Sigmoid colon (tissue), 7 donors: ENCODE results near the gene BPTF. TPM values are rescaled to one million over a fixed set of nuclear protein-coding genes. Genes with fewer than 3 reads are reported as not detected.

ENCODE experiments used
- DNase-seq: peaks from one replicate; pipeline ENCODE4 v3.0.0-alpha.2; 2019
- H3K27ac ChIP-seq, 4 donors: fragments of 200-600 bp; sonication (generic); one replicate each; pipeline ENCODE4 v1.5.1; 2016 to 2019; ENCODE audit warnings: mild to moderate bottlenecking in 1 of 4
- H3K27me3 ChIP-seq, 3 donors: fragments of 200-600 bp; sonication (generic); one replicate each; pipeline ENCODE4 v1.5.1; 2019; ENCODE audit warnings: mild to moderate bottlenecking in 1 of 3
- H3K36me3 ChIP-seq, 4 donors: fragments of 200-600 bp; sonication (generic); one replicate each; pipeline ENCODE4 v1.5.1; 2016 to 2019
- H3K4me1 ChIP-seq, 4 donors: fragments of 200-600 bp; sonication (generic); one replicate each; pipeline ENCODE4 v1.5.1; 2017 to 2019
- H3K4me3 ChIP-seq, 4 donors: fragments of 200-600 bp; sonication (generic); one replicate each; pipeline ENCODE4 v1.5.1; 2017 to 2019; ENCODE audit warnings: mild to moderate bottlenecking in 2 of 4, moderate library complexity in 1 of 4
- H3K9me3 ChIP-seq, 4 donors: fragments of 200-600 bp in 3 of 4; sonication (generic) in 3 of 4; one replicate each; pipeline versions ENCODE4 v1.5.1 to v1.6.1; 2013 to 2019
- EP300 ChIP-seq, 4 donors: sonication (generic); formaldehyde crosslinking; IDR thresholded peaks; one replicate each; pipeline ENCODE4 v1.6.1; 2017; ENCODE audit warnings: antibody characterized with exemption in 4 of 4
- POLR2A ChIP-seq, 2 donors: fragments of 450-650 bp; IDR thresholded peaks; one replicate each; pipeline ENCODE4 v1.6.1; 2016; ENCODE audit warnings: antibody characterized with exemption in 2 of 2, mild to moderate bottlenecking in 2 of 2, moderate library complexity in 2 of 2
- POLR2AphosphoS5 ChIP-seq, 4 donors: sonication (generic); formaldehyde crosslinking; IDR thresholded peaks; one replicate each; pipeline ENCODE4 v1.6.1; 2017; ENCODE audit warnings: antibody characterized with exemption in 4 of 4
- WGBS, 2 donors: extraction: QIAGEN DNeasy Blood & Tissue Kit; methylation state at CpG; one replicate each; pipeline ENCODE4 v1.1.7; 2013; 5-methylcytosine and 5-hydroxymethylcytosine counted together
- intact Hi-C: fragments of 100-400 bp; cut with DNase I; formaldehyde crosslinking; loops from one replicate; pipeline ENCODE4 v1.15.1; 2023
- polyA plus RNA-seq, 3 donors: library from polyadenylated mRNA; stranded (reverse); fragments of 200-250 nt; gene quantifications; one replicate each; pipeline ENCODE4 v1.2.3, GENCODE V29; 2013
- total RNA-seq, 4 donors: library from RNA; depleted of rRNA; stranded (reverse); fragments of >200 nt; gene quantifications; one replicate each; pipeline ENCODE4 v1.1.0, GENCODE V29; 2016
- TF ChIP-seq, protein P1 (sequence below), 4 experiments: fragments of 450-650 bp in 3 of 4; fragments of 200-600 bp in 1 of 4; IDR thresholded peaks; one replicate each; pipeline ENCODE4 v1.5.1; 2016 to 2019; ENCODE audit warnings: antibody characterized with exemption in 4 of 4, mild to moderate bottlenecking in 3 of 4, moderate library complexity in 2 of 4
- donor health status: healthy with polysubstance abuse.
- donor health status: Bipolar disorder and iron deficiency.
- donor health status: healthy.

The BPTF gene
- total and polyA plus RNA-seq, 7 donors = 8.4 to 91.1 (median 64.6) TPM

DNA sequence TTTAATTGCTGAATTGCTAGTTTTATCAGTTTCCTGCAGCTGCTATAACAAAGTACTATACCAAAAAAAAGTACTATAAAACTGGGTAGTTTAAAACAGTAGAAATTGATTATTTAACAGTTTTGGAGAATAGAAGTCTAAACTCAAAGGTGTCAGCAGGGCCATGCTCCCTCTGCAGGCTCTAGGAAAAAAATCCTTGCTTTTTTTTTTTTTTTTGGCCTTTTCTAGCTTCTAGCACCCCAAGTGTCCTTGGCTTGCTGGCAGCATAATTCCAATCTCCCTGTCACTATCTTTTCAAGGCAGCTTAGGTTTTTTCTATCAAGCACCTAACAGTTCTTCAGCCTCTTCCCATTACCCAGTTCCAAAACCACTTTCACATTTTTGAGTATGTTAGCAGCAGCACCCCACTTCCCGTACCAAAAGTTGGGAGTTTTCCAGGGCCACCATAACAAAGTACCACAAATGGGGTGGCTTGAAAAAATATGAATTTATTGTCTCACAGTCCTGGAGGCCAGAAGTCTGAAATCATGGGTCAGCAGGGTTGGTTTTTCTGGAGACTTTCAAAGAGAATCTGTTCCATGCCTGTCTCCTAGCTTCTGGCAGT, 37.4 kb downstream of the BPTF start:
- peaks cover 0 to 6% (median 1%) of the 10 kb centered on the region in 4 donors for H3K36me3 ChIP-seq
- WGBS, 2 donors = 95% methylated on average over 1 of the region's 1 CpG
- intact Hi-C loops = no loop called here
- no peaks in the 10 kb centered on the region for H3K9me3 ChIP-seq
- peaks cover 0 to 19% (median 13%) of the 10 kb centered on the region in 4 donors for H3K4me1 ChIP-seq
- DNase-seq = no peak
- TF ChIP-seq, protein P1, sequence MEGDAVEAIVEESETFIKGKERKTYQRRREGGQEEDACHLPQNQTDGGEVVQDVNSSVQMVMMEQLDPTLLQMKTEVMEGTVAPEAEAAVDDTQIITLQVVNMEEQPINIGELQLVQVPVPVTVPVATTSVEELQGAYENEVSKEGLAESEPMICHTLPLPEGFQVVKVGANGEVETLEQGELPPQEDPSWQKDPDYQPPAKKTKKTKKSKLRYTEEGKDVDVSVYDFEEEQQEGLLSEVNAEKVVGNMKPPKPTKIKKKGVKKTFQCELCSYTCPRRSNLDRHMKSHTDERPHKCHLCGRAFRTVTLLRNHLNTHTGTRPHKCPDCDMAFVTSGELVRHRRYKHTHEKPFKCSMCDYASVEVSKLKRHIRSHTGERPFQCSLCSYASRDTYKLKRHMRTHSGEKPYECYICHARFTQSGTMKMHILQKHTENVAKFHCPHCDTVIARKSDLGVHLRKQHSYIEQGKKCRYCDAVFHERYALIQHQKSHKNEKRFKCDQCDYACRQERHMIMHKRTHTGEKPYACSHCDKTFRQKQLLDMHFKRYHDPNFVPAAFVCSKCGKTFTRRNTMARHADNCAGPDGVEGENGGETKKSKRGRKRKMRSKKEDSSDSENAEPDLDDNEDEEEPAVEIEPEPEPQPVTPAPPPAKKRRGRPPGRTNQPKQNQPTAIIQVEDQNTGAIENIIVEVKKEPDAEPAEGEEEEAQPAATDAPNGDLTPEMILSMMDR (IDR thresholded peaks at IDR 0.05) = no peak
- TF ChIP-seq POLR2AphosphoS5 (IDR thresholded peaks at IDR 0.05) = no peak
- no peak for TF ChIP-seq POLR2A (IDR thresholded peaks at IDR 0.05)
- TF ChIP-seq EP300 (IDR thresholded peaks at IDR 0.05) = no peak
- no peak overlapping the region for H3K4me3 ChIP-seq
- no peak overlapping the region for H3K27ac ChIP-seq
- no peaks in the 10 kb centered on the region for H3K27me3 ChIP-seq

- no peak for DNase-seq
- Histone ChIP-seq H3K4me3 (no peak overlapping the region), H3K36me3 (peaks cover 0 to 6% (median 1%) of the 10 kb centered on the region in 4 donors), H3K9me3 (no peaks in the 10 kb centered on the region), H3K27ac (no peak overlapping the region), H3K27me3 (no peaks in the 10 kb centered on the region), H3K4me1 (peaks cover 0 to 19% (median 13%) of the 10 kb centered on the region in 4 donors)
- WGBS, 2 donors = 79 to 81% methylated on average over 1 of the region's 1 CpG
- TF ChIP-seq EP300 (IDR thresholded peaks at IDR 0.05) (no peak), POLR2A (IDR thresholded peaks at IDR 0.05) (no peak), POLR2AphosphoS5 (IDR thresholded peaks at IDR 0.05) (no peak)
- TF ChIP-seq, protein P1 (IDR thresholded peaks at IDR 0.05) = no peak
- intact Hi-C loops = no loop called here
Observed at GRCh38 chr17:67863624-67864247, 38.4 kb downstream of the BPTF start.

DNA sequence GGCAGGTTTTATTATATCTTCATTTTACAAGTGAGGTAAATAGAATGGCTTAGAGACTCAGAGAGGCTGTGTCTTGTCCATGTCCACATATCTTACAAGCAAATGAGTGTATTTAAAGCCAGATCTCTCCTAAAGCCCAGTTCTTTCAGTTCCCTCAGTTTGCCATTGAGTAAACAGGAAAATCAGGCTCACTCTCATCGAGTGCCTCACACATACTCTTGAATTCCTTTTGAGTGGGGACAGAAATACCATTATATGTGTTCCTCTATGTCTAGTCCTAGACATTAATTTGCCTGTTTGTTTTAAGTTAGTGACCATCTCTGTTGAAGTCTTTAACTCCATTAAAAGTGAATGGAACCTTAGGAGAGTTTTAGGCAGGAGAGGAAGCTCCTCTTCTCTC, 40.1 kb downstream of the BPTF start:
- 50 to 52% methylated on average over 1 of the region's 1 CpG for WGBS, 2 donors
- H3K36me3 ChIP-seq = peaks cover 0 to 6% (median 1%) of the 10 kb centered on the region in 4 donors
- peaks cover 0 to 7% (median 7%) of the 10 kb centered on the region in 4 donors for H3K4me1 ChIP-seq
- no peaks in the 10 kb centered on the region for H3K27me3 ChIP-seq
- H3K4me3 ChIP-seq = no peak overlapping the region
- H3K9me3 ChIP-seq = no peaks in the 10 kb centered on the region
- intact Hi-C loops = no loop called here
- TF ChIP-seq, protein P1 (IDR thresholded peaks at IDR 0.05) = no peak
- TF ChIP-seq EP300 (IDR thresholded peaks at IDR 0.05) (no peak), POLR2AphosphoS5 (IDR thresholded peaks at IDR 0.05) (no peak), POLR2A (IDR thresholded peaks at IDR 0.05) (no peak)
- DNase-seq = no peak
- H3K27ac ChIP-seq = no peak overlapping the region

GRCh38 chr17:67867591-67867990, 42.3 kb downstream of the BPTF start:
- H3K27ac ChIP-seq = no peak overlapping the region
- WGBS, 2 donors = 86 to 87% methylated on average over 4 of the region's 4 CpGs
- H3K27me3 ChIP-seq = no peaks in the 10 kb centered on the region
- TF ChIP-seq EP300 (IDR thresholded peaks at IDR 0.05) = no peak
- TF ChIP-seq, protein P1 (IDR thresholded peaks at IDR 0.05) = no peak
- TF ChIP-seq POLR2A (IDR thresholded peaks at IDR 0.05) = no peak
- TF ChIP-seq POLR2AphosphoS5 (IDR thresholded peaks at IDR 0.05) = no peak
- no peaks in the 10 kb centered on the region for H3K9me3 ChIP-seq
- H3K4me3 ChIP-seq = no peak overlapping the region
- intact Hi-C loops = no loop called here
- no peak for DNase-seq
- H3K36me3 ChIP-seq = peaks cover 0 to 6% (median 1%) of the 10 kb centered on the region in 4 donors
- peaks cover 0 to 7% (median 7%) of the 10 kb centered on the region in 4 donors for H3K4me1 ChIP-seq
